Loucy (cell line): ENCODE results near the gene ZNF750.

ENCODE experiments used
- H2AFZ ChIP-seq: fragments of 200-600 bp; sonication (generic); 2 replicates; pipeline ENCODE4 v1.6.0; 2016; ENCODE audit warnings: antibody characterized with exemption, mild to moderate bottlenecking, low read length, moderate library complexity
- H3F3A ChIP-seq: fragments of 200-600 bp; 2 replicates; pipeline ENCODE4 v1.6.0; 2016; ENCODE audit warnings: antibody characterized with exemption, low read depth, mild to moderate bottlenecking
- H3K27me3 ChIP-seq: fragments of 200-600 bp; sonication (generic); 2 replicates; pipeline ENCODE4 v1.6.1; 2014; ENCODE audit warnings: low read length, mild to moderate bottlenecking; ENCODE audit not compliant: insufficient read depth, poor library complexity, severe bottlenecking
- H3K36me3 ChIP-seq: fragments of 200-600 bp; sonication (generic); 2 replicates; pipeline ENCODE4 v1.6.1; 2016; ENCODE audit warnings: low read length; ENCODE audit not compliant: insufficient read depth
- H3K4me1 ChIP-seq: fragments of 200-600 bp; sonication (generic); 2 replicates; pipeline ENCODE4 v1.5.1; 2014; ENCODE audit warnings: low read length, mild to moderate bottlenecking; ENCODE audit not compliant: insufficient read depth, poor library complexity, severe bottlenecking
- H3K4me2 ChIP-seq: fragments of 200-600 bp; sonication (generic); 2 replicates; pipeline ENCODE4 v1.6.0; 2014; ENCODE audit warnings: antibody characterized with exemption, low read length, low read depth, mild to moderate bottlenecking; ENCODE audit not compliant: poor library complexity, severe bottlenecking
- H3K4me3 ChIP-seq: fragments of 200-600 bp; sonication (generic); 2 replicates; pipeline ENCODE4 v1.5.1; 2014; ENCODE audit warnings: low read length, mild to moderate bottlenecking, mixed read lengths; ENCODE audit not compliant: poor library complexity, severe bottlenecking
- H3K79me2 ChIP-seq: fragments of 200-600 bp; sonication (generic); 2 replicates; pipeline ENCODE4 v1.6.1; 2014; ENCODE audit warnings: low read length; ENCODE audit not compliant: insufficient read depth
- H3K9ac ChIP-seq: fragments of 200-600 bp; sonication (generic); 2 replicates; pipeline ENCODE4 v1.6.0; 2014; ENCODE audit warnings: mild to moderate bottlenecking, low read depth, low read length, moderate library complexity; ENCODE audit not compliant: poor library complexity, severe bottlenecking
- H3K9me2 ChIP-seq: fragments of 200-600 bp; sonication (generic); replicated peaks from 2 replicates; pipeline ENCODE4 v1.6.1; 2016; ENCODE audit warnings: low read depth, low read length, mixed read lengths
- H3K9me3 ChIP-seq: fragments of 200-600 bp; sonication (generic); 2 replicates; pipeline ENCODE4 v1.6.1; 2014; ENCODE audit warnings: mild to moderate bottlenecking, antibody characterized with exemption, low read length, low read depth; ENCODE audit not compliant: insufficient read depth
- H4K20me1 ChIP-seq: fragments of 200-600 bp; sonication (generic); 2 replicates; pipeline ENCODE4 v1.6.0; 2014; ENCODE audit warnings: antibody characterized with exemption, low read length, mild to moderate bottlenecking; ENCODE audit not compliant: insufficient read depth, poor library complexity, severe bottlenecking
- CTCF ChIP-seq: fragments of 200-600 bp; sonication (generic); conservative IDR thresholded peaks from 2 replicates; pipeline ENCODE4 v1.5.1; 2014; ENCODE audit warnings: mild to moderate bottlenecking, antibody characterized with exemption, low read length
- EZH2phosphoT487 ChIP-seq: fragments of 200-600 bp; IDR thresholded peaks from 2 replicates; pipeline ENCODE4 v1.6.1; 2018; ENCODE audit warnings: antibody characterized with exemption, mild to moderate bottlenecking, moderate library complexity, borderline replicate concordance

The ZNF750 gene

GRCh38 chr17:82807562-82807961 lies 32.3 kb downstream of the ZNF750 start:
- Histone ChIP-seq H2AFZ (no peak overlapping the region), H3K4me2 (no peak overlapping the region), H3K79me2 (peaks cover 25% of the 10 kb centered on the region; the same call in 1 of the 2 replicates), H3K36me3 (peaks cover 69% of the 10 kb centered on the region; the same call in 1 of the 2 replicates), H3K4me1 (no peaks in the 10 kb centered on the region), H3K27me3 (no peaks in the 10 kb centered on the region), H3F3A (no peaks in the 10 kb centered on the region), H4K20me1 (peaks cover 4% of the 10 kb centered on the region), H3K4me3 (no peak overlapping the region), H3K9me2 (no peaks in the 10 kb centered on the region), H3K9me3 (no peaks in the 10 kb centered on the region), H3K9ac (no peak overlapping the region)
- TF ChIP-seq CTCF (no peak), EZH2phosphoT487 (no peak)

- Histone ChIP-seq H3K27me3 (no peaks in the 10 kb centered on the region), H3K9ac (no peak overlapping the region), H3K4me3 (no peak overlapping the region), H3K9me2 (no peaks in the 10 kb centered on the region), H3K36me3 (peaks cover 69% of the 10 kb centered on the region; the same call in 1 of the 2 replicates), H3K4me1 (no peaks in the 10 kb centered on the region), H3K4me2 (no peak overlapping the region), H3F3A (no peaks in the 10 kb centered on the region), H3K9me3 (no peaks in the 10 kb centered on the region), H2AFZ (no peak overlapping the region), H3K79me2 (peaks cover 30% of the 10 kb centered on the region; the same call in 1 of the 2 replicates), H4K20me1 (peaks cover 4% of the 10 kb centered on the region)
- TF ChIP-seq CTCF = no peak
- TF ChIP-seq EZH2phosphoT487 = no peak
Observed at GRCh38 chr17:82807101-82807500, 32.7 kb downstream of the ZNF750 start.

GRCh38 chr17:82806645-82807044 lies 33.2 kb downstream of the ZNF750 start:
- H3K9me2 ChIP-seq = no peaks in the 10 kb centered on the region
- H3K27me3 ChIP-seq = no peaks in the 10 kb centered on the region
- H3K36me3 ChIP-seq = peaks cover 66% of the 10 kb centered on the region; the same call in 1 of the 2 replicates
- no peaks in the 10 kb centered on the region for H3K4me1 ChIP-seq
- H3K9ac ChIP-seq = no peak overlapping the region
- H3F3A ChIP-seq = no peaks in the 10 kb centered on the region
- no peak overlapping the region for H2AFZ ChIP-seq
- H4K20me1 ChIP-seq = peaks cover 4% of the 10 kb centered on the region
- no peak overlapping the region for H3K4me3 ChIP-seq
- H3K9me3 ChIP-seq = no peaks in the 10 kb centered on the region
- H3K4me2 ChIP-seq = no peak overlapping the region
- TF ChIP-seq CTCF (no peak), EZH2phosphoT487 (no peak)
- H3K79me2 ChIP-seq = peaks cover 33% of the 10 kb centered on the region; the same call in 1 of the 2 replicates
